Liver (tissue), 3 donors: ENCODE measurements around the gene CHRNA9.
A peak's percentile ranks its signal among the peaks of the same experiment; 100 is the strongest.

ENCODE experiments used
- CTCF ChIP-seq: fragments of 150-350 bp; IDR thresholded peaks from 2 replicates; pipeline ENCODE4 v1.5.1; 2017; ENCODE audit warnings: improper control_type of control experiment, low read depth, low read length; ENCODE audit not compliant: missing input control
- EGR1 ChIP-seq, 2 donors: IDR thresholded peaks; 2 replicates each; pipeline ENCODE4 v1.6.1; 2016 to 2018; ENCODE audit warnings: antibody characterized with exemption in 2 of 2, low read depth in 2 of 2
- FOXA1 ChIP-seq: IDR thresholded peaks from 2 replicates; pipeline ENCODE4 v1.6.1; 2016; ENCODE audit warnings: antibody characterized with exemption
- GABPA ChIP-seq, 2 donors: IDR thresholded peaks in 1 of 2; conservative IDR thresholded peaks in 1 of 2; 2 replicates each; pipeline ENCODE4 v1.6.1; 2016; ENCODE audit warnings: antibody characterized with exemption in 2 of 2, mild to moderate bottlenecking in 1 of 2, moderate library complexity in 1 of 2
- HNF4G ChIP-seq: IDR thresholded peaks from 2 replicates; pipeline ENCODE4 v1.6.1; 2016; ENCODE audit warnings: antibody characterized with exemption
- RAD21 ChIP-seq, 2 donors: IDR thresholded peaks; 2 replicates each; pipeline ENCODE4 v1.6.1; 2016; ENCODE audit warnings: antibody characterized with exemption in 2 of 2, mild to moderate bottlenecking in 2 of 2
- TAF1 ChIP-seq: conservative IDR thresholded peaks from 2 replicates; pipeline ENCODE4 v1.6.1; 2016; ENCODE audit warnings: antibody characterized with exemption, mild to moderate bottlenecking
- TF ChIP-seq, protein P1 (sequence below): IDR thresholded peaks from 2 replicates; pipeline ENCODE4 v1.6.1; 2016; ENCODE audit warnings: antibody characterized with exemption
- TF ChIP-seq, protein P2 (sequence below): IDR thresholded peaks from 2 replicates; pipeline ENCODE4 v1.6.1; 2016; ENCODE audit warnings: antibody characterized with exemption, mild to moderate bottlenecking
- TF ChIP-seq, protein P3 (sequence below): IDR thresholded peaks from 2 replicates; pipeline ENCODE4 v1.6.1; 2016; ENCODE audit warnings: antibody characterized with exemption
- donor health status: healthy.
- donor health status: healthy.

- TF ChIP-seq HNF4G (peak; percentile 91), CTCF (no peak), RAD21 (IDR thresholded peaks at IDR 0.05) (peak; percentile 61), EGR1 (IDR thresholded peaks at IDR 0.05; ENCODE audit: low read depth in 2 of 2) (no peak), TAF1 (no peak), FOXA1 (no peak), GABPA (IDR thresholded peaks at IDR 0.05 in 1 of 2, conservative IDR thresholded peaks at IDR 0.05 in 1 of 2) (no peak)
- TF ChIP-seq, protein P1, sequence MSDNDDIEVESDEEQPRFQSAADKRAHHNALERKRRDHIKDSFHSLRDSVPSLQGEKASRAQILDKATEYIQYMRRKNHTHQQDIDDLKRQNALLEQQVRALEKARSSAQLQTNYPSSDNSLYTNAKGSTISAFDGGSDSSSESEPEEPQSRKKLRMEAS, result peak; percentile 38
- TF ChIP-seq, protein P2, sequence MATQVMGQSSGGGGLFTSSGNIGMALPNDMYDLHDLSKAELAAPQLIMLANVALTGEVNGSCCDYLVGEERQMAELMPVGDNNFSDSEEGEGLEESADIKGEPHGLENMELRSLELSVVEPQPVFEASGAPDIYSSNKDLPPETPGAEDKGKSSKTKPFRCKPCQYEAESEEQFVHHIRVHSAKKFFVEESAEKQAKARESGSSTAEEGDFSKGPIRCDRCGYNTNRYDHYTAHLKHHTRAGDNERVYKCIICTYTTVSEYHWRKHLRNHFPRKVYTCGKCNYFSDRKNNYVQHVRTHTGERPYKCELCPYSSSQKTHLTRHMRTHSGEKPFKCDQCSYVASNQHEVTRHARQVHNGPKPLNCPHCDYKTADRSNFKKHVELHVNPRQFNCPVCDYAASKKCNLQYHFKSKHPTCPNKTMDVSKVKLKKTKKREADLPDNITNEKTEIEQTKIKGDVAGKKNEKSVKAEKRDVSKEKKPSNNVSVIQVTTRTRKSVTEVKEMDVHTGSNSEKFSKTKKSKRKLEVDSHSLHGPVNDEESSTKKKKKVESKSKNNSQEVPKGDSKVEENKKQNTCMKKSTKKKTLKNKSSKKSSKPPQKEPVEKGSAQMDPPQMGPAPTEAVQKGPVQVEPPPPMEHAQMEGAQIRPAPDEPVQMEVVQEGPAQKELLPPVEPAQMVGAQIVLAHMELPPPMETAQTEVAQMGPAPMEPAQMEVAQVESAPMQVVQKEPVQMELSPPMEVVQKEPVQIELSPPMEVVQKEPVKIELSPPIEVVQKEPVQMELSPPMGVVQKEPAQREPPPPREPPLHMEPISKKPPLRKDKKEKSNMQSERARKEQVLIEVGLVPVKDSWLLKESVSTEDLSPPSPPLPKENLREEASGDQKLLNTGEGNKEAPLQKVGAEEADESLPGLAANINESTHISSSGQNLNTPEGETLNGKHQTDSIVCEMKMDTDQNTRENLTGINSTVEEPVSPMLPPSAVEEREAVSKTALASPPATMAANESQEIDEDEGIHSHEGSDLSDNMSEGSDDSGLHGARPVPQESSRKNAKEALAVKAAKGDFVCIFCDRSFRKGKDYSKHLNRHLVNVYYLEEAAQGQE, result peak; percentile 45
- TF ChIP-seq, protein P3, sequence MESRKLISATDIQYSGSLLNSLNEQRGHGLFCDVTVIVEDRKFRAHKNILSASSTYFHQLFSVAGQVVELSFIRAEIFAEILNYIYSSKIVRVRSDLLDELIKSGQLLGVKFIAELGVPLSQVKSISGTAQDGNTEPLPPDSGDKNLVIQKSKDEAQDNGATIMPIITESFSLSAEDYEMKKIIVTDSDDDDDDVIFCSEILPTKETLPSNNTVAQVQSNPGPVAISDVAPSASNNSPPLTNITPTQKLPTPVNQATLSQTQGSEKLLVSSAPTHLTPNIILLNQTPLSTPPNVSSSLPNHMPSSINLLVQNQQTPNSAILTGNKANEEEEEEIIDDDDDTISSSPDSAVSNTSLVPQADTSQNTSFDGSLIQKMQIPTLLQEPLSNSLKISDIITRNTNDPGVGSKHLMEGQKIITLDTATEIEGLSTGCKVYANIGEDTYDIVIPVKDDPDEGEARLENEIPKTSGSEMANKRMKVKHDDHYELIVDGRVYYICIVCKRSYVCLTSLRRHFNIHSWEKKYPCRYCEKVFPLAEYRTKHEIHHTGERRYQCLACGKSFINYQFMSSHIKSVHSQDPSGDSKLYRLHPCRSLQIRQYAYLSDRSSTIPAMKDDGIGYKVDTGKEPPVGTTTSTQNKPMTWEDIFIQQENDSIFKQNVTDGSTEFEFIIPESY, result peak; percentile 58
These were observed 34.5 kb downstream of the CHRNA9 start for GRCh38 chr4:40369437-40370274.
